NCI-H1417 (cell line): ENCODE data around the gene CINP.
"Not testable (repeated sequence)": the region's sequence is repeated elsewhere in the genome, so short reads cannot be mapped to it uniquely, and the experiment has no call there.

Experiments
- DNase-seq, 3 experiments: peaks; one replicate each; lab custom pipeline; 2025; lab: John Stamatoyannopoulos, UW

The CINP gene

GRCh38 chr14:102353126-102353619 is 9.5 kb downstream of the CINP start:
- no peak for DNase-seq

- DNase-seq, result no peak
Observed at GRCh38 chr14:102352213-102352612, 10.5 kb downstream of the CINP start.

GRCh38 chr14:102351593-102351992 is 11.1 kb downstream of the CINP start:
- DNase-seq, result not testable (repeated sequence)

GRCh38 chr14:102351023-102351422 is 11.7 kb downstream of the CINP start:
- no peak for DNase-seq

GRCh38 chr14:102348376-102348775 is 14.3 kb downstream of the CINP start:
- no peak for DNase-seq

- no peak for DNase-seq
Observed at GRCh38 chr14:102346645-102347044, 16.0 kb downstream of the CINP start.

- no peak for DNase-seq
Observed at GRCh38 chr14:102345232-102345631, 17.5 kb downstream of the CINP start.

- DNase-seq, result no peak
Observed at GRCh38 chr14:102344485-102344884, 18.2 kb downstream of the CINP start.

GRCh38 chr14:102344084-102344483 is 18.6 kb downstream of the CINP start:
- peak in 1 of 3 experiments; percentile 14 for DNase-seq

- DNase-seq, result no peak
Observed at GRCh38 chr14:102342238-102342637, 20.5 kb downstream of the CINP start.

- DNase-seq, result no peak
Observed at GRCh38 chr14:102341566-102341965, 21.1 kb downstream of the CINP start.

GRCh38 chr14:102338724-102339123 is 24.0 kb downstream of the CINP start:
- no peak for DNase-seq

GRCh38 chr14:102335163-102335562 is 27.5 kb downstream of the CINP start:
- no peak for DNase-seq

GRCh38 chr14:102333795-102334705 is 28.6 kb downstream of the CINP start:
- no peak for DNase-seq

GRCh38 chr14:102333390-102333789 is 29.3 kb downstream of the CINP start:
- no peak for DNase-seq

GRCh38 chr14:102330806-102331205 is 31.9 kb downstream of the CINP start:
- no peak for DNase-seq

- not testable (repeated sequence) for DNase-seq
Observed at GRCh38 chr14:102329381-102329780, 33.3 kb downstream of the CINP start.

GRCh38 chr14:102326583-102326982 is 36.1 kb downstream of the CINP start:
- DNase-seq, result no peak

GRCh38 chr14:102325791-102326345 is 36.8 kb downstream of the CINP start:
- DNase-seq, result no peak

GRCh38 chr14:102323102-102323501 is 39.6 kb downstream of the CINP start:
- DNase-seq, result peak in 1 of 3 experiments; percentile 55

GRCh38 chr14:102321456-102322422 is 41.0 kb downstream of the CINP start:
- no peak for DNase-seq
